ENCODE measurements around the gene HOXA7.

GRCh38 chr7:27205325-27206280, 49.1 kb upstream of the HOXA7 start:
- no peak for TF ChIP-seq POLR2A (IDR thresholded peaks at IDR 0.05)
- no peak for TF ChIP-seq CTCF (IDR thresholded peaks at IDR 0.05)

Data from Peyer's patch (tissue), 4 donors.